ENCODE data around the gene SLC25A48.

The SLC25A48 gene

DNA sequence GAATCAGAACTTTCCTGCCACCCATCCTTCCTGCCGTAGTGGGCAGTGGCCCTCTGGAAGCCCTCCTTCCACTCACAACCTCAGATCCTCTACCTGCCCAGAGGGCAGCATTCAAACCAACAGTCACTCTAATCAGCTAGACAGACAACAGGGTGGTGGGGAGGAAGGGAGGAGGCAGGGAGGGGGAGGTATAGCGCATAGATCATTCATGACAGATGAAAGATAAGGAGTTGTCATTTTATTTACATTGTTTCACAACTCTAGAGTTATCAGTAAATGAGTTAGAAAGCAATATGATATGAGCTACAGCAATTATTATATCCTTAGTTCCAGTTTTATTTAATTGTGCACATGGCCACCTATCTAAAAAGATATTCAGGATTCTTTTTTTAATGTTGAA is 60.3 kb downstream of the SLC25A48 start:
- H3K4me3 ChIP-seq (ENCODE audit: low read length): no peak overlapping the region
- no peak for DNase-seq (ENCODE audit: low read depth)
- no peak for TF ChIP-seq CTCF (conservative IDR thresholded peaks at IDR 0.05; ENCODE audit: low read length)

GRCh38 chr5:135895474-135896006 is 61.1 kb downstream of the SLC25A48 start, which contains the start of gene IL9:
Gene IL9, minus strand, starts transcription at chr5:135895841. Its CDS starts 25 bp downstream, at chr5:135895816.
- DNase-seq (ENCODE audit: low read depth): no peak
- H3K4me3 ChIP-seq (ENCODE audit: low read length): no peak within 1 kb of the TSS
- TF ChIP-seq CTCF (conservative IDR thresholded peaks at IDR 0.05; ENCODE audit: low read length): no peak

- no peak for TF ChIP-seq CTCF (conservative IDR thresholded peaks at IDR 0.05; ENCODE audit: low read length)
- DNase-seq (ENCODE audit: low read depth): no peak
- H3K4me3 ChIP-seq (ENCODE audit: low read length): no peak overlapping the region
Measured at GRCh38 chr5:135898651-135899050, 64.2 kb downstream of the SLC25A48 start.

GRCh38 chr5:135900276-135900675 is 65.8 kb downstream of the SLC25A48 start:
- no peak overlapping the region for H3K4me3 ChIP-seq (ENCODE audit: low read length)

DNA sequence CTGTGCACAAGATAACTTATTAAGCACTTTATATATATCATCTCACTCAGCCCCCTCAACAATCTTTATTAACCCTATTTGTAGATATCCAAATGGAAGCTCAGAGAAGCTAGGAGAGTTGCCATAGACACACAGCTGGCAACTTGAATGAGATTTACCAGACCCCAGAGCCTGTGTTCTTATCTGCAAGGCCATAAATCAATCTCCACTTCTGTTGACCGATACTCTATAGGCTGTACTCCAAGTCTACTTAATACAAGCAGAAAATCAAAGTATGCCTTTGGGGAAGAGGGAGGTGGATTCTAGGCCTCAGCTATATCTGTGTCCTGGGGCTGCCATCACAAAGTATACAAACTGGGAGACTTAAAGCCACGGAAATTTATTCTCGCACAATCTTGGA is 67.2 kb downstream of the SLC25A48 start:
- H3K4me3 ChIP-seq (ENCODE audit: low read length): no peak overlapping the region
- no peak for DNase-seq (ENCODE audit: low read depth)
- TF ChIP-seq CTCF (conservative IDR thresholded peaks at IDR 0.05; ENCODE audit: low read length): no peak

More at GRCh38 chr5:135900276-135900675, 65.8 kb downstream of the SLC25A48 start:
- no peak for TF ChIP-seq CTCF (conservative IDR thresholded peaks at IDR 0.05; ENCODE audit: low read length)
- no peak for DNase-seq (ENCODE audit: low read depth)

- H3K4me3 ChIP-seq (ENCODE audit: low read length): no peak overlapping the region
- DNase-seq (ENCODE audit: low read depth): no peak
- no peak for TF ChIP-seq CTCF (conservative IDR thresholded peaks at IDR 0.05; ENCODE audit: low read length)
Measured at GRCh38 chr5:135905144-135905543, 70.7 kb downstream of the SLC25A48 start.

GRCh38 chr5:135913713-135914626 is 79.5 kb downstream of the SLC25A48 start:
- no peak for DNase-seq (ENCODE audit: low read depth)
- no peak for TF ChIP-seq CTCF (conservative IDR thresholded peaks at IDR 0.05; ENCODE audit: low read length)
- no peak overlapping the region for H3K4me3 ChIP-seq (ENCODE audit: low read length)
